Measurements from ENCODE around the gene CALHM2.

The CALHM2 gene

GRCh38 chr10:103397191-103397825, 54.9 kb downstream of the CALHM2 start:
- TF ChIP-seq, protein P1, sequence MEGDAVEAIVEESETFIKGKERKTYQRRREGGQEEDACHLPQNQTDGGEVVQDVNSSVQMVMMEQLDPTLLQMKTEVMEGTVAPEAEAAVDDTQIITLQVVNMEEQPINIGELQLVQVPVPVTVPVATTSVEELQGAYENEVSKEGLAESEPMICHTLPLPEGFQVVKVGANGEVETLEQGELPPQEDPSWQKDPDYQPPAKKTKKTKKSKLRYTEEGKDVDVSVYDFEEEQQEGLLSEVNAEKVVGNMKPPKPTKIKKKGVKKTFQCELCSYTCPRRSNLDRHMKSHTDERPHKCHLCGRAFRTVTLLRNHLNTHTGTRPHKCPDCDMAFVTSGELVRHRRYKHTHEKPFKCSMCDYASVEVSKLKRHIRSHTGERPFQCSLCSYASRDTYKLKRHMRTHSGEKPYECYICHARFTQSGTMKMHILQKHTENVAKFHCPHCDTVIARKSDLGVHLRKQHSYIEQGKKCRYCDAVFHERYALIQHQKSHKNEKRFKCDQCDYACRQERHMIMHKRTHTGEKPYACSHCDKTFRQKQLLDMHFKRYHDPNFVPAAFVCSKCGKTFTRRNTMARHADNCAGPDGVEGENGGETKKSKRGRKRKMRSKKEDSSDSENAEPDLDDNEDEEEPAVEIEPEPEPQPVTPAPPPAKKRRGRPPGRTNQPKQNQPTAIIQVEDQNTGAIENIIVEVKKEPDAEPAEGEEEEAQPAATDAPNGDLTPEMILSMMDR (conservative IDR thresholded peaks at IDR 0.05; ENCODE audit: control insufficient read depth, insufficient read depth, low read depth, low read length), result no peak
- H3K4me3 ChIP-seq (ENCODE audit: control insufficient read depth, low read depth, low read length), result peak overlapping the region; percentile 97
- DNase-seq (ENCODE audit: low read depth), result peak; percentile 8

DNA sequence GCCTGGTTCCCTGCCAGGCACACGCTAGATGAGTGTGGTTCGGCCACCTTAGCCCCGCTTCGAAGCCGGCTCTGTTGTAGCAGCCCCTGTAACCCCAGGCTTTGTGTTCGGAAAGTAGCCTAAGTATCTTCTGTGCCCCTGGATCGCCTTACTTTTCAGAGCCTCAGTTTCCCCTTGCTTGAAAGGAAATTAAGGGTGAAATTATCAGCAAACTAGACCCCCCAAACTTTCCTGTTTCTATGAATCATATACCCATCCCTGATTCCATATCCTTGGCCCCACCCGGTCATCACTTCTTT, 55.4 kb downstream of the CALHM2 start:
- DNase-seq (ENCODE audit: low read depth), result no peak
- TF ChIP-seq, protein P1 (conservative IDR thresholded peaks at IDR 0.05; ENCODE audit: control insufficient read depth, insufficient read depth, low read depth, low read length), result no peak
- peak overlapping the region; percentile 97 for H3K4me3 ChIP-seq (ENCODE audit: control insufficient read depth, low read depth, low read length)
